ENCODE results near the gene ELN.

The ELN gene

DNA sequence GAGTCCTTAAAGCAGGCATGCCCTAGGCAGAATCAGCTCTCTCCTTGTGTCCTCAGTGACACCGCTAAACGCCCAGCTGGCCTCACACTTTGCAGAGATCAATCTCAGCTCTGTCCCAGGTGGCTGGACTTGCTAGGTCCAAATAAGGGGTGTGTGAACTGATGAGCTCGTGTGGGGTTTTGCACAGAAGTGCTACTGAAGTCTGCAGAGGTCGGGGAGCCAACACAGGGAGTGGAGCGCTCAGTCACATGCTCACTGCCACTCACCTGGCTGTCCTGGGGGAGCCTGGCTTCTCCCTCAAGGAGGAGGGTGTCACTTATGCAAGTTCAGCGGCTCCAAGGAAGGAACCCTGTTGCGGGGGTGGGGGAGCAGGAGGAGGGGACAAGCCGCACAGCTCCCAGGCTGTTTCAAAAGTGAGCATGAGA is 2.0 kb downstream of the ELN start:
- Histone ChIP-seq H3K9me3 (ENCODE audit: control insufficient read depth, insufficient read depth, low read length) (no peaks in the 10 kb centered on the region), H3K27ac (ENCODE audit: low read depth, low read length) (no peak overlapping the region), H3K79me2 (ENCODE audit: control insufficient read depth, low read length) (no peaks in the 10 kb centered on the region), H3K27me3 (ENCODE audit: control insufficient read depth, low read length) (peaks cover 57% of the 10 kb centered on the region), H3F3A (ENCODE audit: control insufficient read depth, insufficient read depth) (no peaks in the 10 kb centered on the region), H3K4me1 (ENCODE audit: control insufficient read depth, low read length) (no peaks in the 10 kb centered on the region), H4K20me1 (ENCODE audit: control insufficient read depth, insufficient read depth, low read depth, low read length) (no peaks in the 10 kb centered on the region), H3K36me3 (ENCODE audit: control insufficient read depth, low read length) (no peaks in the 10 kb centered on the region), H3K4me2 (ENCODE audit: low read length) (no peak overlapping the region), H3K4me3 (ENCODE audit: low read length) (no peak overlapping the region), H3K9me2 (replicated peaks; ENCODE audit: control insufficient read depth, low read length) (no peaks in the 10 kb centered on the region)
- TF ChIP-seq, protein P1, sequence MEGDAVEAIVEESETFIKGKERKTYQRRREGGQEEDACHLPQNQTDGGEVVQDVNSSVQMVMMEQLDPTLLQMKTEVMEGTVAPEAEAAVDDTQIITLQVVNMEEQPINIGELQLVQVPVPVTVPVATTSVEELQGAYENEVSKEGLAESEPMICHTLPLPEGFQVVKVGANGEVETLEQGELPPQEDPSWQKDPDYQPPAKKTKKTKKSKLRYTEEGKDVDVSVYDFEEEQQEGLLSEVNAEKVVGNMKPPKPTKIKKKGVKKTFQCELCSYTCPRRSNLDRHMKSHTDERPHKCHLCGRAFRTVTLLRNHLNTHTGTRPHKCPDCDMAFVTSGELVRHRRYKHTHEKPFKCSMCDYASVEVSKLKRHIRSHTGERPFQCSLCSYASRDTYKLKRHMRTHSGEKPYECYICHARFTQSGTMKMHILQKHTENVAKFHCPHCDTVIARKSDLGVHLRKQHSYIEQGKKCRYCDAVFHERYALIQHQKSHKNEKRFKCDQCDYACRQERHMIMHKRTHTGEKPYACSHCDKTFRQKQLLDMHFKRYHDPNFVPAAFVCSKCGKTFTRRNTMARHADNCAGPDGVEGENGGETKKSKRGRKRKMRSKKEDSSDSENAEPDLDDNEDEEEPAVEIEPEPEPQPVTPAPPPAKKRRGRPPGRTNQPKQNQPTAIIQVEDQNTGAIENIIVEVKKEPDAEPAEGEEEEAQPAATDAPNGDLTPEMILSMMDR (IDR thresholded peaks at IDR 0.05; ENCODE audit: low read depth, low read length, poor library complexity, severe bottlenecking), result no peak
- TF ChIP-seq EZH2phosphoT487 (IDR thresholded peaks at IDR 0.05; ENCODE audit: borderline replicate concordance, low read length), result 0 out of 2 replicates have a peak, but pooled peaks have one; percentile 47

DNA sequence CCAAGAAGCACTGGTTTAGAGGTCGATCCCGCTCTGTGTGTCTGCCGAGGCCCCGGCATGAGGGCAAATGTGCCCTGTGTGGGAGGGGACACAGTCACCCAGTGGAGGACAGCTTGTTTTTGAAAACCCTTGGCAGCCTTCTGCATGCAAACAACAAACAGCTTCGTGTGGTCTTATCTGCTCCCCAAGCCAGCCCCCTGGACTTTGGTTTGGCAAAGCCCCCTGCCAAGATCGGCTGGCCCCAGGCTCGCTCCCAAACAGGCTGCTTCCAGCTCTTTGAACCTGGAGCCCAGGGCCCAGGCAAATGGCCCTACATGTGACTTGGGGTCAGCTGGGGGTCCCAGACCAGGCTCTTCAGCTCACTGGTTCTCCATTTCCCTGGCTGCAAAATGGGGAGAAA is 2.9 kb downstream of the ELN start:
- no peaks in the 10 kb centered on the region for H3K9me3 ChIP-seq (ENCODE audit: control insufficient read depth, insufficient read depth, low read length)
- TF ChIP-seq EZH2phosphoT487 (IDR thresholded peaks at IDR 0.05; ENCODE audit: borderline replicate concordance, low read length), result no peak
- TF ChIP-seq, protein P1 (IDR thresholded peaks at IDR 0.05; ENCODE audit: low read depth, low read length, poor library complexity, severe bottlenecking), result no peak
- no peak overlapping the region for H3K4me3 ChIP-seq (ENCODE audit: low read length)
- H3K27ac ChIP-seq (ENCODE audit: low read depth, low read length), result no peak overlapping the region
- no peaks in the 10 kb centered on the region for H3F3A ChIP-seq (ENCODE audit: control insufficient read depth, insufficient read depth)
- peaks cover 48% of the 10 kb centered on the region for H3K27me3 ChIP-seq (ENCODE audit: control insufficient read depth, low read length)
- H3K4me1 ChIP-seq (ENCODE audit: control insufficient read depth, low read length), result no peaks in the 10 kb centered on the region
- H3K79me2 ChIP-seq (ENCODE audit: control insufficient read depth, low read length), result no peaks in the 10 kb centered on the region
- no peak overlapping the region for H3K4me2 ChIP-seq (ENCODE audit: low read length)
- no peaks in the 10 kb centered on the region for H3K36me3 ChIP-seq (ENCODE audit: control insufficient read depth, low read length)
- no peaks in the 10 kb centered on the region for H4K20me1 ChIP-seq (ENCODE audit: control insufficient read depth, insufficient read depth, low read depth, low read length)
- no peaks in the 10 kb centered on the region for H3K9me2 ChIP-seq (replicated peaks; ENCODE audit: control insufficient read depth, low read length)

DNA sequence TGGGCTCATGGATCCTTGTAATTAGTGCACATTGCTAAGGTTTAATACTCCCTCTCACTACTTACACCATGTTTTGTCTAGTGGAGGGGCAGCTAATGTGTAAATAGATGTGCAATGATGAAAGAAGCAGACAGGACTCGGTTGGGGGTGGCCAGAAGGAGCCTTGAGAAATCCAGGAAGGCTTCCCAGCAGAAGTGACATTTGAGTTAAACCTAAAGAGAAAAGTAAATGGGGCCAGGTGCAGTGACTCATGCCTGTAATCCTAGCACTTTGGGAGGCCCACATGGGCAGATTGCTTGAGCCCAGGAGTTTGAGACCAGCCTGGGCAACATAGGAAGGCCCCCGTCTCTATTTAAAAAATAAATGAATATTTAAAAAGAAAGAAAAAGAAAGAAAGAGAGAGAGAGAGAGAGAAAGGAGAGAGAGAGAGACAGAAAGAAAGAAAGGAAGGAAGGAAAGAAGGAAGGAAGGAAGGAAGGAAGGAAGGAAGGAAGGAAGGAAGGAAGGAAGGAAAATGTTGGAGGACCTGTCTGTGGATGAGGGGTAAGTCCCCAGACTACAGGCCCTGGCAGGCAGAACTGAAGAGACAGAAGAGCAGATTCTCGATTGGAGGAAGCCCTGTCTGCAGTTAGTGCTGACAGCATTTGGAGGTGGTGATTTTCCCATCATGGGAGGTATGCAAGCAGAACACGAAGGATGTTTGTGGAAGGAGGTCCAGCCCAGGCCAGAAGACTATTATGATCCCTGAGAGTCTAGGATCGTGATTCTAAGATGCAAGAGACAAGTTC is 3.6 kb downstream of the ELN start:
- peaks cover 41% of the 10 kb centered on the region for H3K27me3 ChIP-seq (ENCODE audit: control insufficient read depth, low read length)
- H4K20me1 ChIP-seq (ENCODE audit: control insufficient read depth, insufficient read depth, low read depth, low read length), result no peaks in the 10 kb centered on the region
- H3K4me2 ChIP-seq (ENCODE audit: low read length), result no peak overlapping the region
- no peaks in the 10 kb centered on the region for H3K9me2 ChIP-seq (replicated peaks; ENCODE audit: control insufficient read depth, low read length)
- no peaks in the 10 kb centered on the region for H3F3A ChIP-seq (ENCODE audit: control insufficient read depth, insufficient read depth)
- no peak overlapping the region for H3K27ac ChIP-seq (ENCODE audit: low read depth, low read length)
- H3K79me2 ChIP-seq (ENCODE audit: control insufficient read depth, low read length), result no peaks in the 10 kb centered on the region
- no peaks in the 10 kb centered on the region for H3K4me1 ChIP-seq (ENCODE audit: control insufficient read depth, low read length)
- no peak for TF ChIP-seq EZH2phosphoT487 (IDR thresholded peaks at IDR 0.05; ENCODE audit: borderline replicate concordance, low read length)
- TF ChIP-seq, protein P1 (IDR thresholded peaks at IDR 0.05; ENCODE audit: low read depth, low read length, poor library complexity, severe bottlenecking), result no peak
- H3K4me3 ChIP-seq (ENCODE audit: low read length), result no peak overlapping the region
- no peaks in the 10 kb centered on the region for H3K9me3 ChIP-seq (ENCODE audit: control insufficient read depth, insufficient read depth, low read length)
- no peaks in the 10 kb centered on the region for H3K36me3 ChIP-seq (ENCODE audit: control insufficient read depth, low read length)
